GM12872 (cell line): ENCODE measurements around the gene PEMT.

Experiments used
- TF ChIP-seq, protein P1 (sequence below): IDR thresholded peaks from 3 replicates; pipeline ENCODE4 v1.5.1; 2011; ENCODE audit warnings: low read depth, mild to moderate bottlenecking, low read length, moderate library complexity; ENCODE audit not compliant: insufficient read depth

The PEMT gene

DNA sequence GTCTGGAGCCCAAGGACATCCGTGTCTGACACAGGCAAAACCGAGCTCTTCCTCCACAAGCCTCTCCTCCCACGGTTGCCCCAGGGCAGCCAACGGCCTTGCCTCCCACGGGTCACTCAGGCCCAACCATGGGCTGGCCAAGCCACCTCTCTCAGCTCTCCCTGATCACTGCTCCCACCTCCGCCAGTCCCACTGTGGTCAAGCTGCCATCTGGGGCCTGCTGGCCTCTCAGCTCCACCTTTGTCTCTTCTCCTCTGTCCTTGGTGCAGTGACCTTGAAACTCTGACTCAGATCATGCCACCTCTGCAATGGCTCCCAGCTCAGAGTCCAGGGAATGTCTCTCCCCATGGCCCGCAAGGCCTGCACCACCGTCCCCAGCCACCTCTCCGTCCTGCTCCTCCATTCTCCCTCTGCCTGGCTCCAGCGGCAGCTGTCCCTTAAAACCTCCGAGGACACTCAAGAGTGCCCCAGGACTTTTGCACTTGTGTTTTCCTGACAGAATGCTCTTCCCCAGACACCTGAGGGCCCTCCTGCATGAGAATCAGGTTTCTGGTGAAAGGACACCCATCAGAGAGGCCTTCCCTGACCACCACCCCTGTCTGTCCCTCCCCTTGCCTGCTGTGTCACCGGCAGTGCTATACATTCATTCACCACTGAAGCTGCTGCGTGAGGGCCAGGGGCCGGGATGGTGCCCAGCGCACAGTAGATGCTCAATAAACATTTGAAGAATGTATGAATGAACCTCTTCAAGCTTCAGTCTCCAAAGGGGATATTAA lies 19.3 kb downstream of the PEMT start:
- TF ChIP-seq, protein P1, sequence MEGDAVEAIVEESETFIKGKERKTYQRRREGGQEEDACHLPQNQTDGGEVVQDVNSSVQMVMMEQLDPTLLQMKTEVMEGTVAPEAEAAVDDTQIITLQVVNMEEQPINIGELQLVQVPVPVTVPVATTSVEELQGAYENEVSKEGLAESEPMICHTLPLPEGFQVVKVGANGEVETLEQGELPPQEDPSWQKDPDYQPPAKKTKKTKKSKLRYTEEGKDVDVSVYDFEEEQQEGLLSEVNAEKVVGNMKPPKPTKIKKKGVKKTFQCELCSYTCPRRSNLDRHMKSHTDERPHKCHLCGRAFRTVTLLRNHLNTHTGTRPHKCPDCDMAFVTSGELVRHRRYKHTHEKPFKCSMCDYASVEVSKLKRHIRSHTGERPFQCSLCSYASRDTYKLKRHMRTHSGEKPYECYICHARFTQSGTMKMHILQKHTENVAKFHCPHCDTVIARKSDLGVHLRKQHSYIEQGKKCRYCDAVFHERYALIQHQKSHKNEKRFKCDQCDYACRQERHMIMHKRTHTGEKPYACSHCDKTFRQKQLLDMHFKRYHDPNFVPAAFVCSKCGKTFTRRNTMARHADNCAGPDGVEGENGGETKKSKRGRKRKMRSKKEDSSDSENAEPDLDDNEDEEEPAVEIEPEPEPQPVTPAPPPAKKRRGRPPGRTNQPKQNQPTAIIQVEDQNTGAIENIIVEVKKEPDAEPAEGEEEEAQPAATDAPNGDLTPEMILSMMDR = no peak

DNA sequence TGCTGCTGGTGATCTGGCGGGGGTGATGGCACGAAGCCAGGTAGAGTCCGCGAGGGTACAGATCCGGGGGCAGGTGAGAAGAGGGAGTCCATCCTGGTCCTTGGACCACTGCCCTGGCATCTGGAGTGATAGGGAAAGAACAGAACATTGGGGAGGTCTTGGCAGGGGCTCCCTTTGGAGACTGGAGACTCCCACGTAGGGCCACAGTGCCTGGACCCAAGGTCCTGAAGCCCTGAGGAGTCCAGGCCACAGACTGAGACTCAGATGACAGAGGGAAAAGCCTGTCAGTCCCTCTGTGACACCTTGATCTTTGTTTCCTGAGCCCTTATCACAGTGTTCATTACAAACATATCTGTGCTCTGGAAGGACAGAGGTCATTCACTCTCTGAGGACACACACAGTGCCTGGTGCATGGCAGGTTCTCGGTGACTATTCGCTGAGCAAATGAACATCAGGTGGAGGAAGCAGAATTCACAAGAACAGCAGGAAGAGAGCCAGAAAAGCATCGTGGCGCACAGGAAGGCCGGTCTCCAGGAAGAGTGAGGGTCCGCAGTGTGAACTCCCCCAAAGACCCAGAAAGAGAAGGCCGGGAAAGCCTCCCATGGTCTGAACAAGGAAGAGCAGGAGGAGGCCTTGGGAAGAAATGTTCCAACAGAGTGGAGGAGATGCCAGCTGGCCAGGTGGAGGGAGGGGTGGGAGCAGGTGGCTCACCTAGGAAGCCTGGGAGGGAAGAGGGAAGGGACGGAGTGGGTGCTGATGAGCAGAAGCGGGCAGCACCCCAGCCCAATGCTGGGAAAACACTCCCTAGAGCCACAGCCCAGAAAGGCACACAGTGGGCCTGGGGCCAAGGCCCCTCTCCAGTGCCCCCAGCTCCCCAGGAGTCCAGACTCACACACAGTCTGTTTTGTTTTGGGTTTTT lies 20.5 kb downstream of the PEMT start:
- TF ChIP-seq, protein P1 = no peak

DNA sequence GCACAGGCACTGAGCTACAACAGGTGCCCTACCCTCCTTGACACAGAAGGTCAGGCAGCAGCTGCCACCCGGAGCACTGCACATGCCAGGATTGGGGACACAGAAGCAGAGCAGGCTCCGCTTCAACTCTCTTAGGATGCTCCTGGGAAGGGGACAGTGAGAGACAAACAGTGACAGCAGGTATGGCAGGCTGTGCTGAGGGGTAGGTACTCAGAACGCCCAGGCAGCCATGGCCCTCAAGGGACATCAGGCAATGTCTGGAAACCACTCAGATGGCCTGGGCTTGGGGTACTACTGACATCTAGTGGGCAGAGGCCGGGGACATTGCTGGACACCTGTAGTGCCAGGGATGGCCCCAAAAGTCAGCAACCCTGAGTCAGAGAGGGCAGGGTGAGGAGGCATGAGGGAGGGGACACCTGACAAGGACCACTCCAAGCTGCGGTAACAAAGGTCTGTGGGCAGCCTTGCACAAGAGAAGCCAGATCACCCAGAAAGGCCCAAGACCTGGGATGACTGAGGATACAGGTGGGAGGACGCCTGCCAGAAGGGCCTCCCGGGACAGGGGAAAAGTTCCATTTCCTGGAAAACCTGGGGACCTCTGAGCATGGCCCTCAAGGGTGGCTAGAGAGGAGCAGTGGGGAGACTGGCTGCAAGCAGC lies 21.2 kb downstream of the PEMT start:
- TF ChIP-seq, protein P1 = no peak

DNA sequence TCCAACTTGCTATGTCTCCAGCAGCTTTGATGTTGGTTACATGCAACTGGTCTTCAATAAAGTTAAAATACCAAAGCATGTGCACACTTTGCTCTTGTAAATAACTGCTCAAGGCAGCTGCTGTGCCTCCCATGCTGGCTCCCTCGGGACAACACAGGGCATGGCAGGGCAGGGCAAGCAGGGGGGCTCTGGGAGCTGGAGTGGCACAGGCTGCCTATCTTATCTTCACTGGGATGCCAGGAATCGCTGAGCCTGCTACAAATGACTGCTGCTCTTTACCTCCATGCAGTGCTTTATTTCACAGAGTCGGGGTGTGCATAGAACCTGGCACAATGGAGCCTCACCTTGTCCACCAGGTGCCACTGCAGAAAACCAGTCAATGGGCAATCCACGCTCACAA lies 21.8 kb downstream of the PEMT start:
- TF ChIP-seq, protein P1 = no peak

DNA sequence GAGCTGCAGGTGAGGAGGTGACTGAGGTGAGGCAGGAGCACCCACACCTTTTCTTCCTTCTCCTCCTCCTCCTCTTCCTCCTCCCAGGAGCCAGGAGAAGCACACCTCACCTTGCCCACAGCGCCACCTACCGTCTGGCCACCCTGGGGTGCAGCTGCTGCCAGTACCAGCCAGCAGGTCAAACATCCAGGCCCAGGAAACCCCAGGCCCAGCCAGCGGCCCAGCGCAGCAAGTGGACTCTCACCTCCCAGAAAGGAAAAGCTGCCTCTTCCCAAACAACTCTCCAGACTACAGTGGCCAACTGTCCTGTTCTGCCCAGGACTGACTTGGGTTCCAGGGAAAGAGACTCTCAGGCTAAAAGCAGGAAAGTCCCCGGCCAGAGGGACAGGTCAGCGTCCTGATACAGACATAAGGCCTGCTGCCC lies 22.7 kb downstream of the PEMT start:
- TF ChIP-seq, protein P1 = peak; percentile 88

DNA sequence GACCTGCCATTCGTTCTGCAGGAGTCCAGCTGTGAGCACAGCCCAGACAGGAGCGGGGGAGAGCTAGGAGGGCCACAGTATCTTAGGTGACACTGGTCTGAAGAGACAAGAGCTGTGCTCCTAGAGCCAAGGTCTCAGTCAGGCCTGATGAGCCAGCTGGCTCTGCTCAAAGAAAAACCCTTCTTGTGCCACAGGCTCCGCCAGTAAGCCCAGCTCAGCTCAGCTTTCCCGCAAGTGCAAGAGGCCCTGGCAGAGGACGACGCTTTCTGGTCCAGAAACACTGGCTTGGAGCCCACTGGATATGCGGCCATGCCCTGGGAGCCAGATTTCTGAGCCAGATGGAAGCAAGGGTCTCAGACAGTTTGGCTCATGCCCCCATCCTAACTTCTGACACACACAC lies 23.9 kb downstream of the PEMT start:
- TF ChIP-seq, protein P1 = no peak
